ENCODE data around the gene ATG9A.

The ATG9A gene

GRCh38 chr2:219174146-219174545 lies 55.3 kb downstream of the ATG9A start (continued):
- no peak for TF ChIP-seq SETDB1 (IDR thresholded peaks at IDR 0.05; ENCODE audit: insufficient read length, low read length)
- TF ChIP-seq ZNF121 (tag by site-specific recombination; IDR thresholded peaks at IDR 0.05): no peak
- no peak for TF ChIP-seq SCRT2 (tag by site-specific recombination; IDR thresholded peaks at IDR 0.05)

GRCh38 chr2:219173176-219173575 lies 56.3 kb downstream of the ATG9A start:
- POLR2A ChIA-PET: no interaction called here
- TF ChIP-seq ZNF16 (tag by site-specific recombination; IDR thresholded peaks at IDR 0.05; ENCODE audit: low read depth) (no peak), ZNF544 (tag by site-specific recombination; IDR thresholded peaks at IDR 0.05) (no peak), ZNF664 (tag by site-specific recombination; IDR thresholded peaks at IDR 0.05) (no peak), ZNF391 (tag by site-specific recombination; IDR thresholded peaks at IDR 0.05; ENCODE audit: borderline replicate concordance, low read depth) (no peak), ZSCAN16 (tag by site-specific recombination; IDR thresholded peaks at IDR 0.05) (no peak), ZNF138 (tag by site-specific recombination; IDR thresholded peaks at IDR 0.05; ENCODE audit: borderline replicate concordance) (no peak), HOXC10 (CRISPR knock-in tag; IDR thresholded peaks at IDR 0.05) (no peak)
- 0 out of 2 replicates have a peak, but pooled peaks cover 4% of the 10 kb centered on the region for H3K4me1 ChIP-seq (ENCODE audit: control insufficient read depth, insufficient read depth, low read length)
- H3K9me3 ChIP-seq (ENCODE audit: control insufficient read depth, insufficient read depth, low read depth, low read length): no peaks in the 10 kb centered on the region
- H3K27ac ChIP-seq (ENCODE audit: extremely low read depth, low read depth, low read length): no peak overlapping the region
- CTCF ChIA-PET: interaction anchor here (0.5 to 8.4 kb wide), 5 partner anchors 14 to 338 kb away, joined by 3 to 101 read pairs (median 4); no protein-coding TSS in a partner anchor
- H3K36me3 ChIP-seq (ENCODE audit: control insufficient read depth in 2 of 2, insufficient read depth in 1 of 2, low read length in 2 of 2): peaks cover 4 to 36% of the 10 kb centered on the region in 2 experiments; a peak in 2 of 3 replicates
- no peak overlapping the region for H3K4me3 ChIP-seq (ENCODE audit: low read depth, low read length)

DNA sequence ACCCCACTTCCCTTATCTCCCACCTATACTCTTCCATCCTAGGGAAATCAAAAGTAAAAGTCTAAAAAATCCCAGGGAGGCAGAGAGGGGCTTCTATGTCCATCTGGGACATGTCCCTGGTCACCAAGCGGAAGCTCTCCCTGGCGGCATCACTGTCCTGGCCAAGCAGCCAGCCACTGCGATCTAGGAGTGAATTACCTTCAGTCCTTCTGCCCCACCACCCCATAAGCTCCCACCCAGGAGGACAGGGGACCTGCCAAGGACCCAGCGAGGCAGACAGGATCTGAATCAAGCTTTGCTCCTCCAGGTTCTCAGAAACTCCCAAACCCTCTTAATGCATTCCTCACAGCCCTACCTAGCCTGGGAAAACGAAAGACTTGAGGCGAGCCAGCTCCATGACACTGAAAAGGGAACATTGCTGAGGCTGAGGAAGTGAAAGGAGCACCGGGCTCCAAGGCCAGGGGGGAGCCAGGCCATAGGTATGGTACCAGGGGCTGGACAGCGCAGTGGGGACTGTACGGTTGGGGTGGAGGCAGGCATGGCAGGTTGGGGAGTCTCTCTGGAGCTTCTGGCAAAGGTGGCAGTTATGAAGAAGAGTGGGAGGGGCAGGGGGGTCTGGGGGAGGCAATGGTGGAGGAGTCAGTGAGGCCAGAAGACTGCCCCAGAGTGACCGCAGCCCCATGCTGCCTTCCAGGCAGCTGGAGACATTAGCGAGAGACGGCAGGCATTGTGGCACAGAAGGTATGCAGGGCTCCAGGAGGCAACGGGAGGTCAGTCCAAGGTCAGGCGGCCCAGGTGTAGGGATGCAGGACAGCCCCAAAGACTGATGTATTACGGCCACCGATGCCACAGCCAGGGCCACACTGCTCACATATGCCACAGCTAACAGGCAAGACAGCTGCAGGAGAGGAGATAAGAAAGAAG lies 56.9 kb downstream of the ATG9A start:
- ChIA-PET CTCF (interaction anchor here (0.5 to 8.4 kb wide), 12 partner anchors 9 to 339 kb away, joined by 3 to 101 read pairs (median 6); partner anchors contain the start of genes ABCB6 and NHEJ1), POLR2A (interaction anchor here (1.1 kb wide), 1 partner anchor 57 kb away, joined by 4 read pairs; the partner anchor contains the start of genes ANKZF1 and ATG9A)
- Histone ChIP-seq H3K4me3 (ENCODE audit: low read depth, low read length) (no peak overlapping the region), H3K4me1 (ENCODE audit: control insufficient read depth, insufficient read depth, low read length) (0 out of 2 replicates have a peak, but pooled peaks cover 4% of the 10 kb centered on the region), H3K36me3 (ENCODE audit: control insufficient read depth in 2 of 2, insufficient read depth in 1 of 2, low read length in 2 of 2) (peaks cover 4 to 36% of the 10 kb centered on the region in 2 experiments; a peak in 2 of 3 replicates), H3K9me3 (ENCODE audit: control insufficient read depth, insufficient read depth, low read depth, low read length) (no peaks in the 10 kb centered on the region), H3K27ac (ENCODE audit: extremely low read depth, low read depth, low read length) (no peak overlapping the region)
- TF ChIP-seq ZNF629 (tag by site-specific recombination; IDR thresholded peaks at IDR 0.05): no peak
- TF ChIP-seq PRDM1 (tag by site-specific recombination; IDR thresholded peaks at IDR 0.05): no peak
- TF ChIP-seq, protein P1, sequence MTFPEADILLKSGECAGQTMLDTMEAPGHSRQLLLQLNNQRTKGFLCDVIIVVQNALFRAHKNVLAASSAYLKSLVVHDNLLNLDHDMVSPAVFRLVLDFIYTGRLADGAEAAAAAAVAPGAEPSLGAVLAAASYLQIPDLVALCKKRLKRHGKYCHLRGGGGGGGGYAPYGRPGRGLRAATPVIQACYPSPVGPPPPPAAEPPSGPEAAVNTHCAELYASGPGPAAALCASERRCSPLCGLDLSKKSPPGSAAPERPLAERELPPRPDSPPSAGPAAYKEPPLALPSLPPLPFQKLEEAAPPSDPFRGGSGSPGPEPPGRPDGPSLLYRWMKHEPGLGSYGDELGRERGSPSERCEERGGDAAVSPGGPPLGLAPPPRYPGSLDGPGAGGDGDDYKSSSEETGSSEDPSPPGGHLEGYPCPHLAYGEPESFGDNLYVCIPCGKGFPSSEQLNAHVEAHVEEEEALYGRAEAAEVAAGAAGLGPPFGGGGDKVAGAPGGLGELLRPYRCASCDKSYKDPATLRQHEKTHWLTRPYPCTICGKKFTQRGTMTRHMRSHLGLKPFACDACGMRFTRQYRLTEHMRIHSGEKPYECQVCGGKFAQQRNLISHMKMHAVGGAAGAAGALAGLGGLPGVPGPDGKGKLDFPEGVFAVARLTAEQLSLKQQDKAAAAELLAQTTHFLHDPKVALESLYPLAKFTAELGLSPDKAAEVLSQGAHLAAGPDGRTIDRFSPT (tag by site-specific recombination; IDR thresholded peaks at IDR 0.05): no peak
- TF ChIP-seq ZNF157 (tag by site-specific recombination; IDR thresholded peaks at IDR 0.05): no peak

GRCh38 chr2:219171231-219171651 lies 58.2 kb downstream of the ATG9A start:
- Histone ChIP-seq H3K4me1 (ENCODE audit: control insufficient read depth, insufficient read depth, low read length) (0 out of 2 replicates have a peak, but pooled peaks cover 4% of the 10 kb centered on the region), H3K4me3 (ENCODE audit: low read depth, low read length) (no peak overlapping the region), H3K36me3 (ENCODE audit: control insufficient read depth in 2 of 2, insufficient read depth in 1 of 2, low read length in 2 of 2) (peaks cover 4 to 36% of the 10 kb centered on the region in 2 experiments; a peak in 2 of 3 replicates), H3K27ac (ENCODE audit: extremely low read depth, low read depth, low read length) (no peak overlapping the region), H3K9me3 (ENCODE audit: control insufficient read depth, insufficient read depth, low read depth, low read length) (no peaks in the 10 kb centered on the region)
- POLR2A ChIA-PET: interaction anchor here (0.9 to 1.1 kb wide), 2 partner anchors 35 to 58 kb away, joined by 3 to 4 read pairs; partner anchors contain the start of genes ANKZF1, ATG9A and ZFAND2B
- CTCF ChIA-PET: interaction anchor here (0.6 to 8.4 kb wide), 27 partner anchors 9 to 1201 kb away, joined by 3 to 101 read pairs (median 4); partner anchors contain the start of genes ABCB6, ANKZF1 and NHEJ1
- TF ChIP-seq ZNF654 (tag by site-specific recombination; IDR thresholded peaks at IDR 0.05; ENCODE audit: low read depth): peak; percentile 35; the same call in 1 of the 2 replicates
- TF ChIP-seq, protein P2, sequence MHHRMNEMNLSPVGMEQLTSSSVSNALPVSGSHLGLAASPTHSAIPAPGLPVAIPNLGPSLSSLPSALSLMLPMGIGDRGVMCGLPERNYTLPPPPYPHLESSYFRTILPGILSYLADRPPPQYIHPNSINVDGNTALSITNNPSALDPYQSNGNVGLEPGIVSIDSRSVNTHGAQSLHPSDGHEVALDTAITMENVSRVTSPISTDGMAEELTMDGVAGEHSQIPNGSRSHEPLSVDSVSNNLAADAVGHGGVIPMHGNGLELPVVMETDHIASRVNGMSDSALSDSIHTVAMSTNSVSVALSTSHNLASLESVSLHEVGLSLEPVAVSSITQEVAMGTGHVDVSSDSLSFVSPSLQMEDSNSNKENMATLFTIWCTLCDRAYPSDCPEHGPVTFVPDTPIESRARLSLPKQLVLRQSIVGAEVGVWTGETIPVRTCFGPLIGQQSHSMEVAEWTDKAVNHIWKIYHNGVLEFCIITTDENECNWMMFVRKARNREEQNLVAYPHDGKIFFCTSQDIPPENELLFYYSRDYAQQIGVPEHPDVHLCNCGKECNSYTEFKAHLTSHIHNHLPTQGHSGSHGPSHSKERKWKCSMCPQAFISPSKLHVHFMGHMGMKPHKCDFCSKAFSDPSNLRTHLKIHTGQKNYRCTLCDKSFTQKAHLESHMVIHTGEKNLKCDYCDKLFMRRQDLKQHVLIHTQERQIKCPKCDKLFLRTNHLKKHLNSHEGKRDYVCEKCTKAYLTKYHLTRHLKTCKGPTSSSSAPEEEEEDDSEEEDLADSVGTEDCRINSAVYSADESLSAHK (tag by site-specific recombination; IDR thresholded peaks at IDR 0.05): no peak
- TF ChIP-seq OVOL3 (tag by site-specific recombination; IDR thresholded peaks at IDR 0.05): no peak
- no peak for TF ChIP-seq ZNF510 (tag by site-specific recombination; IDR thresholded peaks at IDR 0.05; ENCODE audit: insufficient replicate concordance)
- TF ChIP-seq HOXA7 (CRISPR knock-in tag; IDR thresholded peaks at IDR 0.05; ENCODE audit: borderline replicate concordance): no peak
- TF ChIP-seq ZNF214 (tag by site-specific recombination; IDR thresholded peaks at IDR 0.05; ENCODE audit: borderline replicate concordance): no peak
- no peak for TF ChIP-seq ZNF664 (tag by site-specific recombination; IDR thresholded peaks at IDR 0.05)
- no peak for TF ChIP-seq ZNF404 (tag by site-specific recombination; IDR thresholded peaks at IDR 0.05)
- peak; percentile 84 for TF ChIP-seq ZNF660 (tag by site-specific recombination; IDR thresholded peaks at IDR 0.05)
- TF ChIP-seq, protein P3, sequence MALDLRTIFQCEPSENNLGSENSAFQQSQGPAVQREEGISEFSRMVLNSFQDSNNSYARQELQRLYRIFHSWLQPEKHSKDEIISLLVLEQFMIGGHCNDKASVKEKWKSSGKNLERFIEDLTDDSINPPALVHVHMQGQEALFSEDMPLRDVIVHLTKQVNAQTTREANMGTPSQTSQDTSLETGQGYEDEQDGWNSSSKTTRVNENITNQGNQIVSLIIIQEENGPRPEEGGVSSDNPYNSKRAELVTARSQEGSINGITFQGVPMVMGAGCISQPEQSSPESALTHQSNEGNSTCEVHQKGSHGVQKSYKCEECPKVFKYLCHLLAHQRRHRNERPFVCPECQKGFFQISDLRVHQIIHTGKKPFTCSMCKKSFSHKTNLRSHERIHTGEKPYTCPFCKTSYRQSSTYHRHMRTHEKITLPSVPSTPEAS (tag by site-specific recombination; IDR thresholded peaks at IDR 0.05): no peak

Data from HEK293 (cell line).